Thymus (tissue), 11 donors: ENCODE measurements around the gene MED27. TPM values are rescaled to one million over a fixed set of nuclear protein-coding genes. Genes with fewer than 3 reads are reported as not detected.

Experiments used
- DNase-seq, 9 donors: peaks; one replicate each; pipeline ENCODE4 v3.0.0-alpha.2; 2013; ENCODE audit warnings: low spot score in 9 of 9, low read depth in 6 of 9, missing footprints in 1 of 9
- H3K27ac ChIP-seq, 2 donors: one replicate each; pipeline ENCODE4 v1.5.1; 2013; ENCODE audit warnings: control low read depth in 1 of 2, low read depth in 1 of 2, low read length in 1 of 2, mild to moderate bottlenecking in 1 of 2, moderate library complexity in 1 of 2
- H3K27me3 ChIP-seq, 2 donors: one replicate each; pipeline ENCODE4 v1.5.1; 2013; ENCODE audit warnings: low read length in 1 of 2; ENCODE audit not compliant: control insufficient read depth in 2 of 2, insufficient read depth in 1 of 2
- H3K36me3 ChIP-seq, 2 donors: one replicate each; pipeline ENCODE4 v1.5.1; 2013; ENCODE audit warnings: low read length in 1 of 2, mild to moderate bottlenecking in 1 of 2, moderate library complexity in 1 of 2; ENCODE audit not compliant: control insufficient read depth in 2 of 2, insufficient read depth in 2 of 2
- H3K4me1 ChIP-seq, 2 donors: one replicate each; pipeline ENCODE4 v1.5.1; 2013; ENCODE audit warnings: low read length in 2 of 2; ENCODE audit not compliant: control insufficient read depth in 2 of 2, insufficient read depth in 2 of 2
- H3K4me3 ChIP-seq, 2 donors: one replicate each; pipeline ENCODE4 v1.5.1; 2013; ENCODE audit warnings: low read length in 2 of 2, control low read depth in 1 of 2, mild to moderate bottlenecking in 1 of 2
- H3K9me3 ChIP-seq, 2 donors: one replicate each; pipeline ENCODE4 v1.5.1; 2013; ENCODE audit warnings: low read length in 1 of 2, mild to moderate bottlenecking in 1 of 2; ENCODE audit not compliant: control insufficient read depth in 2 of 2, insufficient read depth in 1 of 2
- WGBS: extraction: QIAGEN DNeasy Blood & Tissue Kit; methylation state at CpG from one replicate; pipeline ENCODE4 v1.1.7; 2013; 5-methylcytosine and 5-hydroxymethylcytosine counted together
- polyA plus RNA-seq: library from polyadenylated mRNA; stranded (reverse); fragments of 200-250 nt; gene quantifications from one replicate; pipeline ENCODE4 v1.2.3, GENCODE V29; 2013
- total RNA-seq: library from RNA; stranded (reverse); fragments of 120-200 nt; gene quantifications from one replicate; pipeline ENCODE4 v1.2.4, GENCODE V29; 2013
- donor health status: healthy.

The MED27 gene
- total and polyA plus RNA-seq, 2 donors = 27.2 to 31.0 TPM

DNA sequence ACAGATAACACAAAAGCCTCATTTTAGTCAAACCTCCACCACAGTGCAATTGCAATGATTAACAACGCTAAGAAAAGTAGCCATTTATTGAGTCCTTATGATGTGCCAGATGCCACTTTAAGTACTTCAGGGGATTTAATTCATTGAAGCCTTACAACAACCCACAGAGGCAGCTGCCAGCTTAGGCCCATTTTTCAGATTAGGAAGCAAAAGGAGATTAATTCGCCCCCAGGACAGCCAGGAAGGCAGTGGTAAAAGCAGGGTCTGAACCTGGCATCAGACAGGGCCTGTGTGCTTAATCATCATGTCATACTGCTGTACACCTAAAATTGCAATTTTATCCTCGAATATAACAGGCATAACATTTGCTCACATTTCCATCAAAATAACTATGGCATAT is 23.9 kb downstream of the MED27 start:
- no peak for DNase-seq
- peaks cover 0 to 7% of the 10 kb centered on the region in 2 donors for H3K9me3 ChIP-seq
- H3K27ac ChIP-seq = no peak overlapping the region
- WGBS = 96% methylated on average over 3 of the region's 3 CpGs
- no peak overlapping the region for H3K4me3 ChIP-seq
- H3K36me3 ChIP-seq = peaks cover 3 to 6% of the 10 kb centered on the region in 2 donors
- H3K4me1 ChIP-seq = peaks cover 0 to 9% of the 10 kb centered on the region in 2 donors
- no peaks in the 10 kb centered on the region for H3K27me3 ChIP-seq

DNA sequence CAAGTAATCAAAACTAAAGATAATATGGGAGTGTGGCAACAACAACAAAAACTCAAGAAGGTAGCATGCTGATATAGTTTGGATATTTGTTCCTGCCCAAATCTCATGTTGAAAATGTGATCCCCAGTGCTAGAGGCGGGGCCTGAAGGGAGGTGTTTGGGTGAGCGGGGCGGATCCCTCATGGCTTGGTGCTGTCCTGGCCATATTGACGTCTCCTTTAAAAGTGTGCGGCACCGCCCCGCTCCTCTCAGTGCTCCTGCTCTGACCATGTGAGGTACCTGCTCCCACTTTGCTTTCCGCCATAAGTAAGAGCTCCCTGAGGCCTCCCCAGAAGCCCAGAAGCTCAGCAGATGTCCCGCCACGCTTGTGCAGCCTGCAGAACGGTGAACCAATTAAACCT is 25.6 kb downstream of the MED27 start:
- H3K4me3 ChIP-seq = no peak overlapping the region
- WGBS = 90% methylated on average over 11 of the region's 11 CpGs

DNA sequence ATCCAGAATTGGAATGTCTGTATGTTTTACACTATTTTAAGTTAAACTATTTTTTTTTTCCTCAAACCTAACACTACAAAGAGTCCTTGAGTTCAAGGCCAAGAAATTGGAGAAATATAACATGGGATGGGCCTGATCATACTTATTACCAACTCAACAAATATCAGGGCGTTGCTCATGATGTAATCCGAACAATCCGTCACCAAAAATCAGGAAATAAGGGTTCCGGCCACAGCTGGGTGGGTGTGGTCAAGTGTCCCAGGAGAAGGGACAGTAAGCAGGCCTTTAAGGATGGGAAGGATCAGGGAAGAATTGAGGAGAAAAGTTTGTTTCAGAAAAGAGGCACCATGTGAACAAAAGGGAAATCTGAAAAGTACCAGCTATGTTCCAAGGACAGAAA is 29.8 kb downstream of the MED27 start:
- H3K4me3 ChIP-seq = no peak overlapping the region
- H3K4me1 ChIP-seq = peaks cover 0 to 30% of the 10 kb centered on the region in 2 donors
- DNase-seq = no peak
- H3K27ac ChIP-seq = peak overlapping the region in 1 of 2 donors; percentile 43
- H3K27me3 ChIP-seq = no peaks in the 10 kb centered on the region
- H3K9me3 ChIP-seq = no peaks in the 10 kb centered on the region
- H3K36me3 ChIP-seq = peaks cover 0 to 3% of the 10 kb centered on the region in 2 donors
- WGBS = 92% methylated on average over 4 of the region's 4 CpGs

More for the DNA sequence above, 25.6 kb downstream of the MED27 start:
- no peak for DNase-seq
- H3K4me1 ChIP-seq = peaks cover 0 to 21% of the 10 kb centered on the region in 2 donors
- H3K9me3 ChIP-seq = peaks cover 0 to 7% of the 10 kb centered on the region in 2 donors
- H3K27me3 ChIP-seq = no peaks in the 10 kb centered on the region
- H3K27ac ChIP-seq = peak overlapping the region in 1 of 2 donors; percentile 71
- H3K36me3 ChIP-seq = peaks cover 3% of the 10 kb centered on the region in 2 donors

DNA sequence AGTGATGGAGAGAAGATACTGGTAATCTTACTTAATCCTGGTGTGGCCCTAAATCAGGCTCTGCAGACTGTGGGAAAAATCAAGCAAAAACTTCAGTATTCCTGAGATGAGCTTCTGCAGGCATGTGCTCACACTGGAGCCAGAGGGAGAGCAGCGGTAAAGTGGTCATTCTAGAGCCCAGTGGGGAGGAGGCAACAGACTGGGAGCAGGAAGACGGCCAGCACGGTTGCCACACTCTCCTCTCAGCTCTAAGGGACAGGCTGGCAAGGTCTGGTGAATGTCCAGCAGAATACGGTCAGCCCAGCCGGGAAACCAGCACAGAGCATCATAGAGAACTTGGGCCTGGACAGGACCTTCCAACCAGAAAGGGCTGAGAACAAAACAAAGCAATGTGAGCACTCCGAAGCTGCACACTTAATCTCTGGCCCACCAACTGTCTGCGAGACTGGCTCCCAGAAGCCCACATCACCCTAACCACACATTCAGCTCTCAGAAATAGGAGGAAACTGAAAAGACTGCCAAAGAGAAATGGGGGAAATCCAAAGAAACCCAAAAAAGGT is 30.3 kb downstream of the MED27 start:
- DNase-seq = no peak
- H3K4me3 ChIP-seq = no peak overlapping the region
- H3K27me3 ChIP-seq = no peaks in the 10 kb centered on the region
- no peak overlapping the region for H3K27ac ChIP-seq
- peaks cover 0 to 27% of the 10 kb centered on the region in 2 donors for H3K4me1 ChIP-seq
- WGBS = 93% methylated on average over 7 of the region's 7 CpGs
- H3K36me3 ChIP-seq = peaks cover 0 to 3% of the 10 kb centered on the region in 2 donors
- no peaks in the 10 kb centered on the region for H3K9me3 ChIP-seq

DNA sequence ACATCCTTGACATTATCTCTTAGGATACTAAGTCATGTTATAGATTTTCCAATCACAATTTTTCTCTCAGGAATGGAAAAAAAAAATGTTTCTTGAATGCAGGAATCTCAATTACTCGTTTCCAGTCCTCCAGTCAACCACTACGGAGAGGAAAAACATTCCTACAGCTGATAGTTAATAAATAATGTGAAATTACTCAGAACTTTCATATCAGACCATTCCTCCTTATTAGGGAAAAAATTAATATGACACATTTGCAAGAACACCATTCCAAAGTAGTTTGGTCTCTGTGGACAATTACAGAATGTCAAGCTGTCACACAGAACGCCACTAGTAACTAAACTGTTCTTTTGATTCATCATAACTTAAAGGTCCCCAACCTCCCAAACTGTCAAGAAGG is 31.5 kb downstream of the MED27 start:
- WGBS = 89% methylated on average over 3 of the region's 3 CpGs
- H3K9me3 ChIP-seq = no peaks in the 10 kb centered on the region
- DNase-seq = no peak
- peaks cover 0 to 3% of the 10 kb centered on the region in 2 donors for H3K36me3 ChIP-seq
- H3K4me3 ChIP-seq = no peak overlapping the region
- no peak overlapping the region for H3K27ac ChIP-seq
- H3K4me1 ChIP-seq = peaks cover 0 to 25% of the 10 kb centered on the region in 2 donors
- H3K27me3 ChIP-seq = no peaks in the 10 kb centered on the region

DNA sequence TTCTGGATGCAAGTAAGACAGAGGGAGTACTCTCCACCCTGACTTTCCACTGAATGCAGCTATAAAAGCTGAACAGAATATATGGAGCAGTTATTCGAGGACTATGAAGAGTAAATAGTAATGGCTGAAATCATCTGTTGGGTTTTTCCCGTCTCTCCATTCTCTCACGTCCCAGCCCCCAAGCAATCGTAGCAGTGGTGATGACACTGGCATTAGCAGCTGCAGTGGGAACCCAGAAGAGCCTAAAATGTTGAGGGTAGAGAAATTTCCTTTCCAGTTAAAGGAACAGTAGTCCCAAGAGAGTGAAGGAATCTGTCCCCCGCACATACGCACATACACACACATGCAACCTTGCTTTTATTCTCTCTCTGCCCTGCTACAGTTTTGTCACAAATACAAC is 33.2 kb downstream of the MED27 start:
- Histone ChIP-seq H3K36me3 (peaks cover 4 to 7% of the 10 kb centered on the region in 2 donors), H3K27ac (no peak overlapping the region), H3K4me1 (peaks cover 0 to 25% of the 10 kb centered on the region in 2 donors), H3K9me3 (no peaks in the 10 kb centered on the region), H3K4me3 (no peak overlapping the region), H3K27me3 (no peaks in the 10 kb centered on the region)
- 72% methylated on average over 6 of the region's 6 CpGs for WGBS
- no peak for DNase-seq

DNA sequence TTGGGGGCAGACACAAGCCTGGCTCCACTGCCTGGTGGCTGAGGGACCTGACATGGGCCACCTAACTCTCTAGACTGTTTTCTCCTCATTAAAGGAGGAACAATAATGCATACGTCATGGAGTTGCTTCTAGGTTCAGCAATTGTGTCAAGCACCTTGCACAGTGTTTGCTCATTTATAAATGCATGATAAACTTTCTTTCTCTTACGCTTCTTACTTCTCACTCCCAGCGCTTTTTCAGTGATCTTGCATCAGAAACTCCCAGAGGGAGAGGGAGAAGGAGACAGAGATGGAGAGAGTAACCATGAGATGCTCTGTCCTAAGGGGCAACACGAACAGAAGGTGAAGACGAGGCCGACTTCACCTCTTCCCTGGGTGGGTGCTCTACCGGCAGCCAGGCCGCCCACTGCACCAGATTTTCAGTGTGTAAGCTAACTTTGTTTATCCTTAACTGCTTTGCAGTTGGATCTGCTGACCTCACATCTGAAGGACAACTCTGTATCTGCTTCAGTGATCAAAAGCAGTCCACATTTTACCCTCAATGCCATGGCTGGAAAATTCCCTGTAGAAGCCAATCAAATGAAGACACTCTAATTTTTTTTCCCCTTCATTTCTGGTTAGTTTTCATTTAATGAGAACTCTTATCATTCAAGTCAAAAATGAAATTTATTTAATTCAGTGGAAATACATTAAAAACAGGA is 35.3 kb downstream of the MED27 start:
- H3K4me3 ChIP-seq = no peak overlapping the region
- H3K27ac ChIP-seq = no peak overlapping the region
- no peaks in the 10 kb centered on the region for H3K27me3 ChIP-seq
- H3K4me1 ChIP-seq = peaks cover 0 to 15% of the 10 kb centered on the region in 2 donors
- DNase-seq = no peak
- peaks cover 4 to 5% of the 10 kb centered on the region in 2 donors for H3K36me3 ChIP-seq
- no peaks in the 10 kb centered on the region for H3K9me3 ChIP-seq
- 98% methylated on average over 8 of the region's 8 CpGs for WGBS

DNA sequence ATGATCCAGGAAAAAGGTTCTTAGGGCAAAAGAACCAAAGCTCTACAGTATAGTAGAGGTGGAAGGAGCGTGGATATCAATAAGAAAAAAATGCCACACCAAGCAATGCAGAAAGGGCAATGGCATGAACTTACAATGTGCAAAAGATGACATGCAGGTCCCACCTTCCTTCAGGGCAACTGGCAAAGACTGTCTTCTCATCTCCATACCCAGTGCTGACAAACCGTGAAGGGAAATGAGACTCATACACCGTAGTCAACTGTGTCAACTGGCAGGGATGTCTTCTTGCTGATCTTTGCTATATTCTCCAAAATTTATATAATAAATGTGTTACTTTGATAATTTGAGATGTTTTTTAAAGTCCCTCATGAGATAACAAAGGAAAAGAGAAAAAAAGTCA is 36.0 kb downstream of the MED27 start:
- Histone ChIP-seq H3K27me3 (no peaks in the 10 kb centered on the region), H3K4me1 (peaks cover 0 to 9% of the 10 kb centered on the region in 2 donors), H3K36me3 (peaks cover 4 to 5% of the 10 kb centered on the region in 2 donors), H3K4me3 (no peak overlapping the region), H3K9me3 (no peaks in the 10 kb centered on the region), H3K27ac (no peak overlapping the region)
- DNase-seq = no peak
- 99% methylated on average over 3 of the region's 3 CpGs for WGBS

DNA sequence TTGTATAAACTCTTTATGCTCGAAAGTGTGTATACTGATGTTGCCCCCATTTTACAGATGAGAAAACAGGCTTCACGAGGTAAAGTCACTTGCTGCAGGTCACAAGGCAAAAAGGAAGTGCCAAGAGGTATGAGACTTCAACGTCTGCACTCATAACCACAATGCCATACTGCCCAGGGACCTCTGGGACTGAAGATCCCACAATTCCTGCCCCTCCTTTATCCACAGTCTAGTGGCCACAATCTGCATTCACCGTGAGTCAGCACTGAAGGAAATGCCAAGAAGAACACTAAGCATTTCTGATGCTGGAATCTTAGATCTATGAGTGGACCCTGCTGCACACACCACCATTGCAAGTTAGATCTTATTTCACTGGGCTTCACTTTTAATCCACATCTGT is 37.3 kb downstream of the MED27 start:
- no peaks in the 10 kb centered on the region for H3K9me3 ChIP-seq
- peaks cover 0 to 4% of the 10 kb centered on the region in 2 donors for H3K4me1 ChIP-seq
- no peak overlapping the region for H3K4me3 ChIP-seq
- H3K27me3 ChIP-seq = no peaks in the 10 kb centered on the region
- DNase-seq = no peak
- H3K36me3 ChIP-seq = peaks cover 4 to 5% of the 10 kb centered on the region in 2 donors
- no peak overlapping the region for H3K27ac ChIP-seq
- 79% methylated on average over 4 of the region's 4 CpGs for WGBS
